Left cardiac atrium (tissue), 4 donors: Measurements from ENCODE around the gene RPS21. TPM values are rescaled to one million over a fixed set of nuclear protein-coding genes. Genes with fewer than 3 reads are reported as not detected.
"Not testable (repeated sequence)": the region's sequence is repeated elsewhere in the genome, so short reads cannot be mapped to it uniquely, and the experiment has no call there.

Experiments used
- ATAC-seq, 2 donors: fragments of 200-7000 bp; cut with Tn5 transposase; one replicate each; pipeline ENCODE4 v1.9.1; 2020; ENCODE audit warnings: mild to moderate bottlenecking in 2 of 2, moderate library complexity in 2 of 2
- DNase-seq: peaks from one replicate; pipeline ENCODE4 v3.0.0-alpha.2; 2020
- intact Hi-C, 2 donors: fragments of 100-400 bp; cut with DNase I; formaldehyde crosslinking; loops; one replicate each; pipeline versions ENCODE4 v1.14.1 to v1.15.1; 2022 to 2023
- total RNA-seq, 2 donors: library from RNA; stranded (reverse); fragmentation: NEBNext Ultra II Directional; extraction: Animal tissue kit (Norgen Biotek cat#: 25700); gene quantifications; one replicate each; pipeline ENCODE4 v1.2.1, GENCODE V29; 2021
- donor health status: DM: no; HTN: yes; CAD: no.
- donor health status: DM: no; HTN: yes; CAD: no; lungs with severe emphysema.
- donor health status: DM: yes; HTN: yes; CAD: no.
- donor health status: Dilated cardiomyopathy.

Gene RPS21
- total RNA-seq, 2 donors from 2014 or later, result 733 to 750 TPM

DNA sequence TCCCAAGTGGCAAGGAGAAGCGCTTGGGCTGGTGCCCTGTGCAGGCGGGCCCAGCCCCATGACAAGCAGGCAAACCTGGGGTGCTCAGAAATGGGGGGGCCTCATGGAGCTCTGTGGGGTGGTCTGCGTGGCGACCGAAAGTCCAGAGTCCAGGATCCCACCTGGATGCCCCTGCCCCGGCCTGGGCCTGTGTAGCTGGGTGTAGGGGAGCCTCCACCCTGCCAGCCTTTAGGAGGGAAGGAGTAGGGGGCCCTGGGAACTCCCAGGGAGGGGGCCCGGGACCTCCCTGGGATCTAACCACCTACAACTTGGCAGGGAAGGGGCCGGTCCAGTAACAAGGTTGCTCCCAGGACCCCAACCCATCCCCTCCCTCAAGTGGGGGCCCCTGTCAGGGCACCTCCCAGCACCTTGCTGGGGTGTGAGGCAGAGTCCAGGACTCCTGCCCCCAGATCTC, 15.3 kb upstream of the RPS21 start:
- DNase-seq, result no peak
- intact Hi-C loops, result no loop called here
- ATAC-seq, result no peak

DNA sequence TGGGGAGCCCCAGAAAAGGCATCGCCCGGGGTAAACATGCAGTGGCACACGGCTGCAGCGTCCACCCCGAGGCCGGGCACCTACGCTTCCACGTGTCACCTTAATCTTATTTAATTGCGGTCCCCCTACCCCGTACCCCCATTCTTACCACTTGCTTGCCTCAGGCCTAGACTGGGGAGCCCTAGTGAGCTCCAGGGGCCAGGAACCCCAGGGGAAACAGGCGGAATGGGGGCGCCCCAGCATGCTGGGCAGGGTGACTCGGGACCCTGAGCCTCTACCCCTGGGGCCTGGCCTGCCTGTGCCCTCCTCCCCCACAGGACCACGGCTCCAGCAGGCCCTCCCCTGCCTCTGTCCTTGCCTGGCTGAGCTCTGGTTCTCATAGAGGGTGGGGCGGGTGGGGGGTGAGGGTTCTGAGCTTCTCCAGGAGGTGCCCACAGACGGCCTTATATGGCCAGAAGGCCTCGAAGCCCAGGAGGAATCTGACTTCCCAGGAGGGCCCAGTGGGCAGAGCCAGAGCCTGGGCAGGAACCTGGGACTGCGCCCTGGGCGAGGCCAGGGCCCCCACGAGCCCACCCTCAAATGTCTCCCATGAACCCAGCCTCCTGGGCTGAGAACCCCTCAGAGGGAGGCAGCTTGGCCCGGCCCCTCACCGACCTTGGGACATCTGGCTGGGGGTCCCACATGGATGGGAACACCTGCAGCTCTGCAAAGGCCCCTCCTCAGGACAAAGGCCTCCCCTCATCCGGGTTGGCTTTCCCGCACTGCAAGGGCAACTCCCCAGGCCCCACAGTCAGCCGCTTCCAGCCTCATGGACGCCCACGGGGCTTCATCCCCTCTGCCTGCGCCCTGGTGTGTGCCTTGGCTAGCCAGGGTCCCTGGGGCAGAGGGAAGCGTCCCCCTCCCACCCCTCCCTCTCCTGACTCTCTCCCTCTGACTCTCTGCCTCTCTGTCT, 14.6 kb upstream of the RPS21 start:
- DNase-seq (no peak), ATAC-seq (no peak)
- intact Hi-C loops, result no loop called here

- DNase-seq, ATAC-seq, intact Hi-C loops: not testable (repeated sequence)
Measured at GRCh38 chr20:62373631-62374179, 13.2 kb upstream of the RPS21 start.

GRCh38 chr20:62374331-62375152, 12.4 kb upstream of the RPS21 start:
- ATAC-seq (no peak), DNase-seq (no peak)
- intact Hi-C loops, result no loop called here

GRCh38 chr20:62376112-62377063, 10.5 kb upstream of the RPS21 start:
- intact Hi-C loops, result no loop called here
- DNase-seq, result peak; percentile 68
- peak; percentile 78 to 80 for ATAC-seq

DNA sequence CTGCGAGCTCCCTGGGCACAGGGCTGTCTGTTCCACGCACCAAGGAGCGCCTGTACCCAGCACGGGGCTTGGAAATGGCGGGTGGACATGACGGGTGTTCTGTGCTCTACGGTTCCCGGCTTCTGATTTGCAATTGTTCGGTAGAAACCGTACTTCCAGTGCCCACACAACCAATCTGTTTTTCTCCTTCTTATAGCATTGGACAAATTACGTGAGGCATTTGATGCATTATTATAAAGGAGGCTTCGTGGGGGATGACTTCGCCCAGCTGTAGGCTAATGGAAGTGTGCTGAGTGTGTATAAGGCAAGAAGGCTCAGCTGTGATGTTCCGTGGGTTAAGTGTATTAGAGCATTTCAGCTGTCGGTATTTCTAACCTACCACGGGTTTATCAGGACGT, 9.8 kb upstream of the RPS21 start:
- DNase-seq, result no peak
- ATAC-seq, result no peak
- intact Hi-C loops, result no loop called here

DNA sequence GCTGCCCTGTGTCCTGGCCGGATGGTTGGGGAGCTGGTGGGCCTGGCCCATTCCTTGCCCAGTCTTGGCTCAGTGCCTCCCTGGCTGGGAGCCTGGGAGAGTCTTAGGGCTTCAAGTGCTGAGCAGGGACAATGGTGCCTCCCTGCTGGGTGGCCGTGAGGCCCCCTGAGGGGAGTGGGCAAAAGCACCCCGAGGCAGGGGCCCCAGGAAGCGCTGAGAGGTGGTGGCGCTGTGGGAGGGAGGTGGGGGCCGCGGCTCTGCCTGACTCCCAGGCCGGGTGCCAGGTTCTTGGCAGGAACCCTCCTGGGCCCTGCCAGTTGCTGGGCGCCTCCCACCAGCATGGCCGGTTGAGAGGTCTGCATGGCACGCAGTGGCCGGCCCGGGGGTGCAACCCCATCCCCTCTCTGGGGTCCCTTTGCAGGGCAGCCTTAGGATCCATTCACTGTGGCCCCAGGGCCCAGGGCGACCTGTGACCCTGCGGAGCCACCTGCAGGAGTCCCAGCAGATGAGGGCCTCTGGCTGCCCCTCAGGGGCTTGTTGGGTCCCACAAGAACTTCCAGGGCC, 9.2 kb upstream of the RPS21 start:
- intact Hi-C loops, result no loop called here
- DNase-seq (no peak), ATAC-seq (peak; percentile 30 to 56)

GRCh38 chr20:62378215-62378614, 8.7 kb upstream of the RPS21 start:
- no peak for DNase-seq
- no peak for ATAC-seq
- intact Hi-C loops, result no loop called here

DNA sequence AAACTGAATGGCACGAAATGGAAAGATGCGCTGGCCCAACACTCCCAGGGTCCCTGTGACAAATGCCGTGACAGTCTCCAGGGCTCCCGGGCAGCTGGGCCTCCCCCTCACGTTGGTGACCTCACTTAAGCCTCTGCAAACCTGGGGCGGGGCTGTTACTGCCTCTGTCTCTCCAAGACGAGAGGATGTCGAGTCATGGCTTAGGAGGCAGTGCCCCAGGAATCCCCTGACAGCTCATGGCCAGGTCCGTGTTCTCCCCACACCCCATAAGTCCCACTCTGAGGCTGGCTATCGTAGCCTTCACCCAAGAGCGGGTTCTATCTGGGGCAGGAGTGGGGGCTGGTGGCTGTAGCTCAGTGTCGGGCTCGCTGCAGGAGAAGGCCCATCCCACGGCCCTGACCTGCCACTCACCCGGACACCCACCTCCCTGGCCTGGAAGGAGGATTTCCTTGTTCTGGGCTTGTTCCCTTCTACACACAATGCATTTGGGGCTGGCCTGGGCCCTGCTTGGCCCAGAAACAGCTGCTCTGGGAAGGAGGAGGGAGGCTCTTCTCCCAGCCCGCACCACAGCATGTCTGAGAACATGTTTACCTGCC, 5.6 kb upstream of the RPS21 start:
- DNase-seq (no peak), ATAC-seq (peak in 1 of 2 donors; percentile 12)
- intact Hi-C loops, result loop anchor here in 1 of 2 donors (5.0 kb wide), 1 partner anchor 79 kb away; the partner anchor contains the start of gene ADRM1

GRCh38 chr20:62381842-62382241, 5.1 kb upstream of the RPS21 start:
- ATAC-seq (no peak), DNase-seq (no peak)
- intact Hi-C loops, result loop anchor here (2.0 to 5.0 kb wide), 2 partner anchors 79 to 80 kb away; partner anchors contain the start of gene ADRM1 (in 2 of the 2)

DNA sequence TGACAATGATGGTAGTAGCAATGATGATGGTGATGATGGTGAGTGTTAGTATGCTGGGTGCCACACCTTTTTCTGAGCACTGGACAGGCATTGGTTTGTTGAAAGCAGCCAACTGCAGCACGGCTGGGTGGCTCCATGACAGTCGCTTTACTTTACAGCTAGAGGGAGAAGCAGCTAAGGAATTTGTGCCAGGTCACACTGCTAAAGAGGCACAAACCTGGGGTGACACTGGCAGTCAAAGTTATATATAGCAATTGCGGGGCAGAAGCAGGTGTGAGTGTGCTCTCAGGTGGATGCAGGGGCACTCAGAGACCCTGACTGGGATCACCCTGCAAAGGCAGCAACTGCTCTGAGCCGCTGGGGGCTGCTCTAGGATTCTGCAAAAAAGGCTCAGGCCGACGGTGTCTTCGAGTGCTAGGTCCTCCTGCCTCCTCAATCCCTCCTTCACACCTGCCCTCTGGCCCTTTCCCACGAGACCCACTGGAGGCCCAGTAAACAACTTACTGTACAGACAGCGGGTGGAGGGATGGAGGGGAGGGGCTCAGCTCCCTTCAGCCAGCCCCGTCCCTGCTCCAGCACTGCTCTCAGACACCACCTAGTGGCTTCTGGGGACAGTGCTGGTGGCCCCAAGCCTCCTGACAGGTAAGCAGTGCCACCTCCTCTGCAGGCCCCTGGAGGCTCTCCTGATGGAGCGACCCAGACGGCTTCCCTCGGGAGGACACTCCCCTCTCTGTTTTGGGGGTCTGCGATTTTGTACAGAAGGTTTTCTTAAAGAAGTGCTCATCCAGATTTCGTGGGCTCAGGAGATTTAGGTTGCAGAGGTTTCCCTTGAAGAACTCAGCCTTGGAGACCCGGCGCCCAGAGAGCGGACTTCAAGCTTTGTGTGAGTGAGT, 4.4 kb upstream of the RPS21 start:
- intact Hi-C loops, result loop anchor here (2.0 to 5.0 kb wide), 2 partner anchors 80 kb away; partner anchors contain the start of gene ADRM1 (in 2 of the 2)
- peak; percentile 57 to 62 for ATAC-seq
- peak; percentile 75 for DNase-seq

DNA sequence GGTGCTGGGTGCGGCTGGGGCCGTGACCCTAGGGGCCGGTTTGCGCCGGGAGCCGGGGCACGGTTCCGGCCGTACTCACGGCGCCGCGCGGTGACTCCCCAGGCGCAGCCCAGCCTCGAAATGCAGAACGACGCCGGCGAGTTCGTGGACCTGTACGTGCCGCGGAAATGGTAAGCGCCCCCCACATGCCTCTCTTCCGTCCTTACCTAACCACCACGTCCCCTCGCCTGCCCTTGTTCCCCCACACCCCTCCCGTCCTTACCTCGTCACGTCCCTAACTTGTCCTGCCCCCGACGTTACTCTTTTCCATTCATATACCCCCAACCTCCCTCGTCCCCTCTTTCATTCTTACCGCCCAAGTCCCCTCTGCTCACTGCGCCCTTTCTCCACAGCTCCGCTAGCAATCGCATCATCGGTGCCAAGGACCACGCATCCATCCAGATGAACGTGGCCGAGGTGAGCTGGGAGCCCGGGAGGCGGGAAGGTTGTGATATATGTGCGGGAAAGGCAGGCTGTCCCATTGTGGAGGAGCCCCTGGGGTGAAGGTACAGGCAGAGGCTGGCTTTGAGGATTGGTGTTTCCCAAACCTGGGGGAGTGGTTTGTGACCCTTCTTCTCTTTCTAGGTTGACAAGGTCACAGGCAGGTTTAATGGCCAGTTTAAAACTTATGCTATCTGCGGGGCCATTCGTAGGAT, 463 bp downstream of the RPS21 start:
- ATAC-seq (no peak), DNase-seq (no peak)

GRCh38 chr20:62387933-62388635, 1.2 kb downstream of the RPS21 start:
- intact Hi-C loops, result no loop called here
- ATAC-seq, result no peak
- DNase-seq, result no peak

More for the DNA sequence above, 463 bp downstream of the RPS21 start:
- intact Hi-C loops, result no loop called here

GRCh38 chr20:62388839-62389600, 2.1 kb downstream of the RPS21 start:
- ATAC-seq, result no peak
- no peak for DNase-seq
- intact Hi-C loops, result no loop called here

DNA sequence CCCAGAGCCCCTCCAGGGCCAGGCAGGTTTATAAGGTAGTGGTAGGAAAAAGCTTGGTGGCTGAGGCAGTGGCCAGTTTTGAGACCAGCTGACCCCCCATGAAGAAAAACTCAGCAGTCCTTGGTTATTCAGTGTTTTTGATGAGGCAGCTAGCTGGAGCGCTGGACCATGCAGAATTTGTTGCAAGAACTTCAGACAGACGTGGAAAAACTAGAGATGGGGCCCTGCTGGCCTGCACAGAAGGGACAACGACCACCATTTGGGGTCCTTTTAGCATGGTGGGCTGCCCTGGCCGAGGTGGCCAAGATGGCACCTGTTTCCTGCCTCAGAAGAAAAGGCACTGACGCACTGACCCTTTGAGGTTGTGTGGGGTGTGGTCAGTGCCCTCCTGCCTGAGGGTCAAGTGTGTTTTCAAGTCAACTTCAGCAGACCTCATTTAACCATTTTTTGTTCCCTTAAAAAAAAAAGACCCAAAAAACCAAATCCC, 2.7 kb downstream of the RPS21 start:
- ATAC-seq (no peak), DNase-seq (no peak)
- intact Hi-C loops, result no loop called here
